Heart right ventricle (tissue), 16 donors: ENCODE measurements around the gene KIF25. TPM values are rescaled to one million over a fixed set of nuclear protein-coding genes. Genes with fewer than 3 reads are reported as not detected.

Source experiments
- ATAC-seq, 8 donors: fragments of 200-7000 bp; cut with Tn5 transposase; one replicate each; pipeline ENCODE4 v1.9.1; 2020; ENCODE audit warnings: mild to moderate bottlenecking in 8 of 8, moderate library complexity in 8 of 8, moderate number of reproducible peaks in 1 of 8
- DNase-seq, 2 donors: peaks; one replicate each; pipeline ENCODE4 v3.0.0-alpha.2; 2020
- H3K27ac ChIP-seq, 10 donors: fragments of 200-600 bp; sonication (generic) in 2 of 10; one replicate each; pipeline versions ENCODE4 v1.5.0 to v1.8.0; 2020 to 2022; ENCODE audit warnings: mild to moderate bottlenecking in 3 of 10
- H3K27me3 ChIP-seq, 7 donors: fragments of 200-600 bp; one replicate each; pipeline ENCODE4 v1.8.0; 2021 to 2022; ENCODE audit warnings: mild to moderate bottlenecking in 2 of 7
- H3K36me3 ChIP-seq, 9 donors: fragments of 200-600 bp; sonication (generic) in 1 of 9; one replicate each; pipeline versions ENCODE4 v1.5.0 to v1.8.0; 2020 to 2022; ENCODE audit warnings: mild to moderate bottlenecking in 2 of 9
- H3K4me1 ChIP-seq, 9 donors: fragments of 200-600 bp; sonication (generic) in 1 of 9; one replicate each; pipeline versions ENCODE4 v1.5.0 to v1.8.0; 2020 to 2022; ENCODE audit warnings: mild to moderate bottlenecking in 4 of 9
- H3K4me3 ChIP-seq, 10 donors: fragments of 200-600 bp; sonication (generic) in 2 of 10; one replicate each; pipeline versions ENCODE4 v1.5.0 to v1.8.0; 2020 to 2022; ENCODE audit warnings: mild to moderate bottlenecking in 7 of 10, moderate library complexity in 2 of 10
- H3K9me3 ChIP-seq, 11 donors: fragments of 200-600 bp in 10 of 11; sonication (generic) in 2 of 11; one replicate each; pipeline versions ENCODE4 v1.5.0 to v1.8.0; 2013 to 2022; ENCODE audit warnings: mild to moderate bottlenecking in 2 of 11, control low read depth in 1 of 11, moderate library complexity in 1 of 11
- CTCF ChIP-seq, 9 donors: fragments of 200-600 bp; sonication (generic) in 2 of 9; IDR thresholded peaks; one replicate each; pipeline versions ENCODE4 v1.5.0 to v1.8.0; 2021 to 2022; ENCODE audit warnings: antibody characterized with exemption in 9 of 9, mild to moderate bottlenecking in 5 of 9, moderate library complexity in 1 of 9
- WGBS, 2 donors: extraction: QIAGEN DNeasy Blood & Tissue Kit; methylation state at CpG; one replicate each; pipeline ENCODE4 v1.1.7; 2013; ENCODE audit warnings: inconsistent platforms in 1 of 2; 5-methylcytosine and 5-hydroxymethylcytosine counted together
- intact Hi-C, 10 donors: fragments of 100-400 bp; cut with DNase I; formaldehyde crosslinking; loops; one replicate each; pipeline versions ENCODE4 v1.11.1 to v1.14.2; 2022
- polyA plus RNA-seq, 2 donors: library from polyadenylated mRNA; stranded (reverse); fragments of 200-250 nt; gene quantifications; one replicate each; pipeline ENCODE4 v1.2.3, GENCODE V29; 2013
- total RNA-seq, 10 donors: library from RNA; stranded (reverse); fragmentation: NEBNext Ultra II Directional in 3 of 10; extraction: Animal tissue kit (Norgen Biotek cat#: 25700) in 3 of 10; gene quantifications; one replicate each; pipeline versions ENCODE4 v1.2.1 to v1.2.4, GENCODE V29; 2021 to 2023
- donor health status: Arrhythmogenic right ventricular cardiomyopathy.
- donor health status: ischemic (EF 13 %, LVEDD 7.1; RV severe dilation, severe dysfunction).
- donor health status: healthy with polysubstance abuse.
- donor health status: DM: no; HTN: yes; CAD: no.
- donor health status: DM: no; HTN: no; CAD: no.
- donor health status: ischemic (EF 25% LVEDD 6.9; RV normal size, moderate dysfunction).
- donor health status: ischemic (EF 25% LVEDD 5.7; RV mildly dilated, moderate dysfunction).
- donor health status: healthy.
- donor health status: DM: yes; HTN: yes; CAD: no.
- donor health status: Ischemic cardiomyopathy.
- donor health status: ischemic (EF 35%, LVEDD 5.7; RV mildly dilated, moderate dysfunction).
- donor health status: nonischemic (EF 11% LVEDD 7.7; RV severe dilation, severe dysfunction).
- donor health status: DM: yes; HTN: yes; CAD: no.
- donor health status: PGD.
- donor health status: ischemic (EF 29% LVEDD 5.4; RV normal size, mild dysfunction).
- donor health status: nonischemic (EF 23%, LVEDD 6.1; RV moderate dilation, normal function).

KIF25 gene
- total and polyA plus RNA-seq, 12 donors: 0.18 to 0.95 (median 0.39) TPM; not detected in 4

- Histone ChIP-seq H3K4me1 (peaks cover 7 to 38% (median 21%) of the 10 kb centered on the region in 9 donors), H3K4me3 (no peak overlapping the region), H3K36me3 (no peaks in the 10 kb centered on the region), H3K27ac (no peak overlapping the region), H3K9me3 (peaks cover 0 to 34% (median 17%) of the 10 kb centered on the region in 11 donors), H3K27me3 (no peaks in the 10 kb centered on the region)
- DNase-seq: no peak
- no peak for TF ChIP-seq CTCF (IDR thresholded peaks at IDR 0.05)
- WGBS, 2 donors: 87 to 90% methylated on average over 15 of the region's 15 CpGs
- intact Hi-C loops: loop anchor here in 1 of 10 donors (10.0 kb wide), 1 partner anchor 107 kb away; no protein-coding TSS in a partner anchor
- ATAC-seq: no peak
Observed at GRCh38 chr6:168041928-168042327, 44.5 kb downstream of the KIF25 start.

GRCh38 chr6:168042426-168043192, 45.1 kb downstream of the KIF25 start:
- peak in 1 of 8 donors; percentile 10 for ATAC-seq
- Histone ChIP-seq H3K36me3 (no peaks in the 10 kb centered on the region), H3K9me3 (peaks cover 0 to 34% (median 17%) of the 10 kb centered on the region in 11 donors), H3K4me1 (peaks cover 6 to 32% (median 20%) of the 10 kb centered on the region in 9 donors), H3K27ac (no peak overlapping the region), H3K4me3 (no peak overlapping the region), H3K27me3 (no peaks in the 10 kb centered on the region)
- TF ChIP-seq CTCF (IDR thresholded peaks at IDR 0.05): no peak
- WGBS, 2 donors: 95% methylated on average over 29 of the region's 29 CpGs
- intact Hi-C loops: loop anchor here in 1 of 10 donors (10.0 kb wide), 1 partner anchor 108 kb away; no protein-coding TSS in a partner anchor
- DNase-seq: no peak

GRCh38 chr6:168043193-168043847, 45.8 kb downstream of the KIF25 start:
- no peak for TF ChIP-seq CTCF (IDR thresholded peaks at IDR 0.05)
- peaks cover 0 to 33% (median 17%) of the 10 kb centered on the region in 11 donors for H3K9me3 ChIP-seq
- DNase-seq (no peak), ATAC-seq (peak in 1 of 8 donors; percentile 15)
- H3K27me3 ChIP-seq: no peaks in the 10 kb centered on the region
- H3K4me1 ChIP-seq: peaks cover 6 to 25% (median 16%) of the 10 kb centered on the region in 9 donors
- no peaks in the 10 kb centered on the region for H3K36me3 ChIP-seq
- 87 to 93% methylated on average over 17 of the region's 17 CpGs for WGBS, 2 donors
- no peak overlapping the region for H3K4me3 ChIP-seq
- H3K27ac ChIP-seq: no peak overlapping the region
- intact Hi-C loops: loop anchor here in 1 of 10 donors (10.0 kb wide), 1 partner anchor 109 kb away; no protein-coding TSS in a partner anchor

GRCh38 chr6:168043848-168044415, 46.5 kb downstream of the KIF25 start:
- peaks cover 6 to 24% (median 16%) of the 10 kb centered on the region in 9 donors for H3K4me1 ChIP-seq
- H3K9me3 ChIP-seq: peaks cover 0 to 29% (median 17%) of the 10 kb centered on the region in 11 donors
- ATAC-seq (no peak), DNase-seq (no peak)
- no peaks in the 10 kb centered on the region for H3K27me3 ChIP-seq
- no peaks in the 10 kb centered on the region for H3K36me3 ChIP-seq
- 89 to 94% methylated on average over 21 of the region's 21 CpGs for WGBS, 2 donors
- intact Hi-C loops: loop anchor here in 1 of 10 donors (10.0 kb wide), 1 partner anchor 109 kb away; no protein-coding TSS in a partner anchor
- no peak for TF ChIP-seq CTCF (IDR thresholded peaks at IDR 0.05)
- H3K4me3 ChIP-seq: no peak overlapping the region
- no peak overlapping the region for H3K27ac ChIP-seq
